Ureter (tissue), 1 donor: ENCODE data around the gene PRRG2. TPM values are rescaled to one million over a fixed set of nuclear protein-coding genes. Genes with fewer than 3 reads are reported as not detected.
A peak's percentile ranks its signal among the peaks of the same experiment; 100 is the strongest.

Experiments
- DNase-seq: peaks from one replicate; pipeline ENCODE4 v3.0.0-alpha.2; 2020; ENCODE audit warnings: low spot score
- total RNA-seq: library from RNA; stranded (reverse); gene quantifications from one replicate; pipeline ENCODE4 v1.2.4, GENCODE V29; 2023
- donor health status: DM: yes; HTN: yes; CAD: no.

PRRG2 gene
- total RNA-seq: 13.2 TPM

GRCh38 chr19:49581007-49581508, at the start of gene PRRG2:
PRRG2 (plus strand) TSS chr19:49581316; CDS start chr19:49583220, 1,904 bp downstream.
- DNase-seq: peak; percentile 56

DNA sequence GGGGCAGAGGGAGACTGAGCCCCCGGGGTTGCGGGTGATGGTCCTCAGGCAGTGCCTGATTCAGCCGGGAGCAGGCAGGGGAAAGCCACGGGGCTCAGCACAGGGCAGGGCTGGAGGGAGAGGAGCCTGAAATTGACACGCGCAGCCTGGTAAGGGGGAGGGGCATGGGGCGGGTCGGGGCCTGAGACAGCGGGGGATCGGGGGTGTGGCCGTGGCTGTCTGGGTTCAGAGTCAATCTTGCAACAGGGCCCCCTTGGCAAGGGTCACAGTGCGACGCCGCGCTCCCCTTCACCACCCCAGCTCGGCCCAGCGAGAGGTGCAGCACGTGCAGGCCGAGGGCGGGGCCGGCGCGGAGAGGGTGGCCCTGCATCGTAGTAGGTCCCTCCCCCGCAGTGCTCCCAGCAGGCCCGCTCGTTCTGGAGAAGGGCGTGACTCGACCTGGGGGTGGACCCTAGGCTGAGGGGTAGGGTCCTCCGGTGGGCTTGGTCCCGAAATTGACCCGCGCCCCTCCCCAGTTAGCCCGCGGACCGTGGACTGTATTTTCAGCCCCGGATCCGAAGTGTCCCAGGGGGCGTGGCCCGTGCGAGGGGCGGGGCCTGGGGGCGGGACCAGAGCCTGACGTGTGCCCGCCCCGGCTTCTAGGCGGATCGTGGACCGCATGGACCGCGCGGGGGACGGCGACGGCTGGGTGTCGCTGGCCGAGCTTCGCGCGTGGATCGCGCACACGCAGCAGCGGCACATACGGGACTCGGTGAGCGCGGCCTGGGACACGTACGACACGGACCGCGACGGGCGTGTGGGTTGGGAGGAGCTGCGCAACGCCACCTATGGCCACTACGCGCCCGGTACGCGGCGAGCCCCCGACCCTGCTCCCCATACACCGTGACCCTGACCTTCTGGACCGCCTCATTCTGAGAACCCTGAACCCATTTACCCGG, 47.3 kb upstream of the PRRG2 start:
- DNase-seq: peak; percentile 76

GRCh38 chr19:49534632-49535385, 46.3 kb upstream of the PRRG2 start:
- DNase-seq: no peak

DNA sequence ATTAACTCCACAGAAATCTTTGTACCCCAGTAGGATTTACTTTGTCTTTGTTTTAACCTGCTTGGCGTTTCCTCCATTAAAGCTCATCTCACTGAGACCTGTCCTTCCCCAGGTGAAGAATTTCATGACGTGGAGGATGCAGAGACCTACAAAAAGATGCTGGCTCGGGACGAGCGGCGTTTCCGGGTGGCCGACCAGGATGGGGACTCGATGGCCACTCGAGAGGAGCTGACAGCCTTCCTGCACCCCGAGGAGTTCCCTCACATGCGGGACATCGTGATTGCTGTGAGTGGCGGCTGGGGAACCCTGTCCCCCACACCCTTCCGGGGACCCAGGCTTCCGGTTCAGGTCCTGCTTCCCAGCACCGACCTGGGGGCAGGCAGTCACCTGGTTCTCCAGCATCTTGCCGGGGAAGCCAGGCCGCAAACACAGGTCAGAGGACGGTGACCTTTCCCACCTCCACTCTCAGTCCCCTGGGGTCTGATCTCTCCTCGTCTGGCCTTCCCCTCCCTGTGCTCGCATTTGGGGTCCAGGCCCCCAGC, 44.1 kb upstream of the PRRG2 start:
- no peak for DNase-seq

GRCh38 chr19:49538643-49539042, 42.5 kb upstream of the PRRG2 start:
- DNase-seq: no peak

GRCh38 chr19:49539192-49539952, 41.7 kb upstream of the PRRG2 start:
- DNase-seq: no peak

GRCh38 chr19:49541914-49542313, 39.2 kb upstream of the PRRG2 start:
- DNase-seq: no peak

- DNase-seq: no peak
Observed at GRCh38 chr19:49542446-49542845, 38.7 kb upstream of the PRRG2 start.

DNA sequence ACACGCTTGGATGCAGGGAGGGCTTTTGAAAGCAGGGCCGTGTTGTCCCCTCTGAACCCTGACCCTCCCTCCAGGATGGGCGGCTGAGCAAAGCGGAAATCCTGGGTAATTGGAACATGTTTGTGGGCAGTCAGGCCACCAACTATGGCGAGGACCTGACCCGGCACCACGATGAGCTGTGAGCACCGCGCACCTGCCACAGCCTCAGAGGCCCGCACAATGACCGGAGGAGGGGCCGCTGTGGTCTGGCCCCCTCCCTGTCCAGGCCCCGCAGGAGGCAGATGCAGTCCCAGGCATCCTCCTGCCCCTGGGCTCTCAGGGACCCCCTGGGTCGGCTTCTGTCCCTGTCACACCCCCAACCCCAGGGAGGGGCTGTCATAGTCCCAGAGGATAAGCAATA, 38.1 kb upstream of the PRRG2 start:
- no peak for DNase-seq

GRCh38 chr19:49544154-49544553, 37.0 kb upstream of the PRRG2 start:
- no peak for DNase-seq

DNA sequence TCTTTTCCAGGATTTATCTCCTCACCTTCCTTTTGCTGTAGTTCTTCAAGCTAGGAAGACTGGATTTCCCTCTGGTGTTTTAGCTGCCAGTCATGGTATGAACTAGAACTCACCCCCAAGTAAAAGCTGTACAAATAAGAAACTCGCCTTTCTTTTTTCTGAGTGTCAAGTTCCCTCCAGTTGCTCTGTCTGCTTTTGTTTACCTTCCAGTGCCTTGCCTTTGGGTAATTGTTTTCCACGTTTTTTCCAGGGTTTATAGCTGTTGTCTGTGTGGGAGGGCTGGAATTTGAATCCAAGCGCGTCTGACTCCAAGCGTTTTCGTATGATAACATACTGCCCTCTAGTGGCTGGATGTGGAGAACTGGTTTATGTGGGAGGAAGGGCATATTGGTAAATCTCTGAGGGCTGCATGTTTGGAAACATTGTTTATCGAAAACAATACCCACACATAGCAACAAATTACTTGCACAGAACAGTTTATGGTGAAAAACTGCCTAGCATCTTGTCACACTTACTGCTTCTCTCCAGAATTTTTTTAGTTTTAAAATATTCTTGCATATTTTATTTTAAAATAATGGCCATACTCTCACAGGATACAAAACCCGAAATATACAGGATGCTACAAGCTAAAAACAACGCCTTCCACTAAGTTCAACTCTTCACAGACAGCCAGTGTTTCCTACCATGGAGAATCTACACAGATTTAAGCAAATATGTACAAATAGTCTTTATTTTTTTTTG, 34.1 kb upstream of the PRRG2 start:
- DNase-seq: peak; percentile 84

DNA sequence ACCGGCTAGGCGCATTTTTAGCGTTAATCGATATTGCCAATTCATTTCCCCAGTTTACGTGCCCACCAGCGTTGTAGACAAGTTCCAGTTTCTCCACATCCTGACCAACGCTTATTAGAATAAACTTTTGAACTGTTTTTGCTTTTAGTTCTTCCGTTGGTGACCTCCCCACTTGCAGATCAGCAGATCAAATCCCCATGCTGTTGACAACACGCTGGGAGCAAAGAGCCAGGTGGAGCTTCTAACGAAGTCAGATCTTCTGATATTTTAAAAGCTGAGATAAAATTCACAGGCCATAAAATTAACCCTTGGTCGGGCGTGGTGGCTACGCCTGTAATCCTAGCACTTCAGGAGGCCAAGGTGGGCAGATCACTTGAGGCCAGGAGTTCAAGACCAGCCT, 32.1 kb upstream of the PRRG2 start:
- no peak for DNase-seq

DNA sequence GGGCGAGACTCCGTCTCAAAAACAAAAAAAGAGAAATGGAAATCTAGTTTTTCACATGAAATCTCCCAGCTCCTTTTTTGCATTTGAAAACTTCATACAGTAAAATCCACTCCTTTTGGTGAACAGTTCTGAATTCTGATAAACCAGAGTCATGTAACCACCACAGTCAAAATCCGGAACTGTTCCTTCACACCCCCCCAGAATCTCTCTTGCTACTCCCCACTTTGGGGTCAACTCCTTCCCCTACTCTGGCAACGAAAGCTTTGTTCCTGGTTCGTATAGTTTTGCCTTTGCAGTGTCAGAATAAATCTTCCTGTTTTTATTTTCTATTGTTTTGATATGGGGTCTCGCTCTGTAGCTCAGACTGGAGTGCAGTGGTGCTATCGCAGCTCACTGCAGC, 29.6 kb upstream of the PRRG2 start:
- DNase-seq: no peak

- no peak for DNase-seq
Observed at GRCh38 chr19:49552749-49553148, 28.4 kb upstream of the PRRG2 start.

DNA sequence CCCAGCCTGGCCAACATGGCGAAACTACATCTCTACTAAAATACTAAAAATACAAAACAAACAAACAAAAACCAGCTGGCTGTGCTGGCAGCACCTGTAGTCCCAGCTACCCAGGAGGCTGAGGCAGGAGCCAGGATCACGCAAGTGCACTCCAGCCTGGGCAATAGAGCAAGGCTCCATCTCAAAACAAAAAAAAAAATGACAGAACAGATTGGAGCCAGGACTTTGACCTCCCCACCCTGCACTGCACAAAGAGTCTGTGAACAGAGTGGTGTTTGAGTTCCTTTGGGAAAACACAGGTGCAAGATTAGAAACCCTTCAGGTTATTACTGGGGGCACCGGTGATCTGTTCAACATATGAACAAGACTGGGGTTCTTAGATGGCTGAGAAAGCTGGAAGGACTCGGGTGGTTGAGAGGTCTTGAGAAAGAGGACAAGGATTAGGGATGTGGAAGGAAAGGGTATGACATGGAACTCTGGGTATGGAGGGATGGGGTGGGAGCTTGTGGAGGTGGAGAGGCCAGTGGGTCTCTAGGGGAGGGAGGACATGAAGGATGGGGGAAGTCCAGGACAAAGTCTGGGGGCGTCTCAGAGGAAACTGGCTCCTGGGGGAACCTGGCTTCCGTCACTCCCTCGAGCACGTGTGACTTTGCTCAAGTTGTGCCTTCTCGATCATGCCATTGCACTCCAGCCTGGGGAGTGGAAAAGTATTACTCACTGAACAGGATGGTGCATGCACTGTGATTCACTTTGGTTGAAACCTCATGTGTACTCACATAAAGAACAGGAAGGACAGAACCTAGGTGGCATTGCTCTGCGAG, 27.5 kb upstream of the PRRG2 start:
- DNase-seq: no peak

DNA sequence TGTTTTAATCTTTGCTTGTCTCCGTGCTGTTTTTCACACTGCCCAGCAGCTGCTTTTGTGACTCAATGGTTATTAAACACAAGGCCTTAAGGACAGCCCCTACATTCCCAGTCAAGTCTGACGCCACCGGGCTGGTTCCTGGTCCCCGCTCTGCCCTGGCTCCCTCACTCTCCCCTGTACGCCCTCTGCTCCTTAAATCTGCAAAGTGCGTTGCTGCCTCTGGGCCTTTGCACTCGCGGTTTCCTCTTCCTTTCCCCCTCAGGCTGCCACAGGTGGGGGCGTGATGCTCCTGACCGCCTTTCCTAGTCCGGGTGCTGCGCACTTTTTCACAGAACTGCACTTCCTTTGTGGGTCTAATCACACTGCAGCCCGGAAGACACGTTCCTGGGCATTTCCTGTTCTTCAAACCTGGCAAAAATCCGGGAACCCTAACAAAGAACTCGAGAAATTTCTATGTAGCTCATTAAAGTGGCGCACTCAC, 26.4 kb upstream of the PRRG2 start:
- DNase-seq: no peak

DNA sequence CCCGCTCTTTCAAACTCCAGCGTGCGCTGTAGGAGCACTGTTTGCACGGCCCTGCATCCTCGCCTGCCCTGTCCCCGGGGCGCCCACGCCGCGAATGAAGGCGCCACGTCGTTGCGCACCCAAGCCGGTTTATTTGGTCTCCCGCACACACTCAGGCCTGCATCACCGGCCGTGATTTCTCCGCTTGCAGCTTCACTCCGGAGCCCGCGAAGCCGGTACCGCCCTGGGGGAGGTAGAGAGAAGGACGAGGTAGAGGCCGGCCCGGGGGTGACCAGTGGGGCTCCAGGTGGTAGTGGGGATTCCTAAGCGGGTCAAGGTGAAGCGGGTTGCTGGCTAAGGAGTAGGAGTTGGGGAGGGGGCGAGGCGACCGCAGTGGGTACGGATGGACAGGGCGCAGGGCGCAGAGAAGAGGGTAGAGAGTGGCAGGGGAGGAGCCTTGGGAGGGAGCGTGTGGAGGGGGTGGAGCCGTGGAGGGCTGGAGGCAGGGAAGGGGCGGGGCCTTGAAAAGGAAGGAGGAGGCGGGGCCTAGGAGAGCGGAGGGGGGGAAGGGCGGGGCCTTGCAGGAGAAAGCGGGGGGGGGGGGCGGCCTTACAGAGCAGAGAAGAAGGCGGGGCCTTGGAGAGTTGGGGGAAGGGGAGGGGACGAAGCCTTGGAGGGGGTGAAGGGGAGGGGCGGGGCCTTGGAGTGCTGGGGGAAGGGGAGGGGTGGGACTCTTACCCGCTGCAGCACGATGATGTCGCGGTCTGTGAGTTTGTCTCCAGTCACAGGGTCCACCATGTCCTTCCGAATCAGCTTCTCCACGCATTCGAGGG, 25.3 kb upstream of the PRRG2 start:
- peak; percentile 73 for DNase-seq

DNA sequence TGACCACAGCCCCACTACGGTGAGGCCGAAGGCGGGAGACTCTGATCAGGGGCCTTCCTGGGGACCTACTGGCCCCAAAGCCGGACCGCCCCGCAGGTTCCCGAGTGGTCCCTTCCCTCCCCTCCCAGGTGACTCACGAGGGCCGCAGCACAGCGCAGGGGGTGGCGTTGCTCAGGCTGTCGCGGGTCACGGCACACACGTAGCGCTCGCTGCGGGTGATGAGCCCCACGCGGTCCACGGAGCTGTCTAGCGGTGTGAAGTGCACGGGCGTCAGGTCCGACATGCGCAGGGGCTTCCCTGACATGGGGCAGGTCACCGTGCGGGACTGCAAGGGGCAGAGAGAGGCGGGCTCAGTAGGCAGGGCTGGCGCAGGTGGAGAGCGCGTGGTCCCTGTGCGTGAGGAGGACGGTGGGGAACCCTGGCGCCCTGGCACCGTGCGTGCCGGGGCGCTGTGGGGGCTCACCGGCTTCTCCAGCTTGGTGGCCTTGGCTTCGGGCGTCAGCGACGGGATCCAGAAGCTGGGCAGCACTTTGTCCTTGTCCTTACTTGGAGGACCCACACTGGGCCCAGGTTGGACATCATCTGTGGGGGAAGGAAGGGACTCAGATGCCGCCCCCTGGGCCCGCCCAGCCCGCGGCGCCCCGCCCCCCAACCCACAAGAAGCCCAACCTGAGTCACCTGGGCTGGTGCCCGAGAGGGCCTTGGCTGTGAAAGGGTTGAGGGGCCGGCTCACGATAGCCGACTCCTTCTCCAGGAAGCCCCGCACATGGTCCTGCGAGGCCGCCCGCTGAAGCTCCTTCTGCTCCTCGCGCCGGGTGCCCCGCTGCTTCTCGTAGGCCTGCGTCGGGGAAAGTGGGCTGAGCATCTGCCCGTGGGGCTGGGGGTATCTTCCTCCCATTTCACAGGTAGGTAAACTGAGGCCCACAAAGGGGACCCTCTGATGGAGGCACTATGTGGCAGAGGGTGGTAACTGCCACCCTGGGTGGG, 24.4 kb upstream of the PRRG2 start:
- DNase-seq: no peak
